Renal cortical epithelial cell (primary cell): Measurements from ENCODE around the gene CCDC24. TPM values are rescaled to one million over a fixed set of nuclear protein-coding genes. Genes with fewer than 3 reads are reported as not detected.

Experiments used
- DNase-seq: peaks from one replicate; pipeline ENCODE4 v3.0.0-alpha.2; 2011; ENCODE audit warnings: low read depth
- total RNA-seq: library from RNA; depleted of rRNA; stranded (reverse); fragments of >200 nt; gene quantifications from 2 replicates; pipeline ENCODE4 v1.2.3, GENCODE V29; 2014

CCDC24 gene
- total RNA-seq, 1 donor from 2014 or later = 6.5 TPM

- no peak for DNase-seq
Measured at GRCh38 chr1:44024031-44024902, 32.9 kb downstream of the CCDC24 start.

- DNase-seq = no peak
Measured at GRCh38 chr1:44024903-44025525, 33.6 kb downstream of the CCDC24 start.

DNA sequence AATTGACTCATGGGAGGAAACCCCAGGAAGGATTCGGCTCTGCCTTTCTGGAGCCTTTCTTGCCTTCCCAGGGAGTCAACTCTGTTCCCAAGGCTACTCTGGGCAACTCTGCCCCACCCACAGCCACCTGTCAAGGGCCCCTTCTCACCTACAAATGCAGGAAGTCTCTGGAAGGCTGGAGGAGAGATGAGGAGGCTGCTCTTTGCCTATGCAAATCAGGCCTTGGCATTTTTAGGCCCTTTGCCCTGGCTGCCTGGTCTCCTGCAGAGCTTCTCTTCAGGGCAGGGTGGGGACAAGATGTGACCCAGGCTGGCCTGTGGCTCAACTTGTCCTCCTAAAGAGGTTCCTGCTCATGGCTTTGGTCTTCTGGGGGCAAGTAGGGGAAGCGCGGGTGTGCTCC is 34.4 kb downstream of the CCDC24 start:
- DNase-seq = no peak

- DNase-seq = no peak
Measured at GRCh38 chr1:44027320-44027719, 35.9 kb downstream of the CCDC24 start.

- no peak for DNase-seq
Measured at GRCh38 chr1:44029260-44029910, 38.0 kb downstream of the CCDC24 start.

GRCh38 chr1:44029911-44030604 is 38.7 kb downstream of the CCDC24 start:
- DNase-seq = peak; percentile 73

DNA sequence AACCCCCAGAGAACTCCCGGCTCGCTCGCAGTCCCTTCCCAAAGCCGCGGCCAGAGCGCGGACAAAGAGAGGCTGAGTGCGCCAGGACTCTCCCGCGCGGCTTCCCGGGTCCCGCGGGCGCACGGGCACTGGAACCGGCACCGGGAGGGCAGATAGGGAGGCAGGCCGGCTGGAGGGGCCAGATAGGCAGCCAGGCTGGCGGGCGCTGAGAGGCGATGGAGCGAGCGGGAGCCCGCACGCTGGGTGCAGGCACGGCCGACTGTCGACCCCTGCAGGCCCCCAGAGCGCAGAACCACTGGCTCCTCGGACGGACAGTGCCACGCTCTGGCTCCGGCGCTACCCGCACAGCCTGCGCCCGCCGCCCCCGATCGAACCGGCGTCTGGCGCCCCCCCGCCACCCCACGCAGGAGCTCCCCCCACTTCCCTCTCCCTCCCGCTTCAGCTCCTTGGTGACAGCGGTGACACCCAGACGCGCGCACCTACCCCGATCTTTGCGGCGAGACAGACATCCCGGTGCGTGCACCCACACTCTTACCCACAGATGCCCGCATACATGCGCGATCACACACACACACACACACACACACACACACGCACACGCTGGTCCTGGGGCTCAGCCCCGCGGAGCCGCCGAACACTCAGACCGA is 39.3 kb downstream of the CCDC24 start:
- DNase-seq = no peak

GRCh38 chr1:44031252-44032169 is 40.1 kb downstream of the CCDC24 start, which contains the start of gene SLC6A9:
Gene SLC6A9 (minus strand): TSS chr1:44031462. CDS start chr1:44024277, 7,185 bp downstream.
- DNase-seq = peak; percentile 16

GRCh38 chr1:44032170-44032790 is 40.9 kb downstream of the CCDC24 start:
- DNase-seq = no peak

GRCh38 chr1:44033041-44033575 is 41.7 kb downstream of the CCDC24 start:
- no peak for DNase-seq

GRCh38 chr1:44033756-44034155 is 42.4 kb downstream of the CCDC24 start:
- DNase-seq = no peak

DNA sequence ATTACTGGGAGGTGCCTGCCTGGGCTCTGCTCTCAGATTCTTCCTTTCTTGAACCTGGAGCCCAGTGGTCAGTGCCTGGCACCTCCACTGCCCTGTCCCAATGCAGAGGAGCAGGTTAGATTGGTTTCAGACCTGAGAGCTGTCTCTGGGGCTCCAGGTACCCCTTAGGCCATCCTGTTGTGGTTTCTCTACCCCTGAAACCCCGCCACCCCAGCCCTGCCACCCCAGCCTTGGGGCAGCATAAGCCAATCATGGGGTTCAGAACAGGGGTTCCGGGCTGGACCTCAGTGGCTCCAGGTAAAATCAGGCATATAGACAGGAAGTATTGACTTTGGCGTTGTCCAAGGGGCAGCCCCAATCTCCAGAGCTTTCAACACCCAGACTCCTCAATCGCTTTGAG is 43.0 kb downstream of the CCDC24 start:
- no peak for DNase-seq

DNA sequence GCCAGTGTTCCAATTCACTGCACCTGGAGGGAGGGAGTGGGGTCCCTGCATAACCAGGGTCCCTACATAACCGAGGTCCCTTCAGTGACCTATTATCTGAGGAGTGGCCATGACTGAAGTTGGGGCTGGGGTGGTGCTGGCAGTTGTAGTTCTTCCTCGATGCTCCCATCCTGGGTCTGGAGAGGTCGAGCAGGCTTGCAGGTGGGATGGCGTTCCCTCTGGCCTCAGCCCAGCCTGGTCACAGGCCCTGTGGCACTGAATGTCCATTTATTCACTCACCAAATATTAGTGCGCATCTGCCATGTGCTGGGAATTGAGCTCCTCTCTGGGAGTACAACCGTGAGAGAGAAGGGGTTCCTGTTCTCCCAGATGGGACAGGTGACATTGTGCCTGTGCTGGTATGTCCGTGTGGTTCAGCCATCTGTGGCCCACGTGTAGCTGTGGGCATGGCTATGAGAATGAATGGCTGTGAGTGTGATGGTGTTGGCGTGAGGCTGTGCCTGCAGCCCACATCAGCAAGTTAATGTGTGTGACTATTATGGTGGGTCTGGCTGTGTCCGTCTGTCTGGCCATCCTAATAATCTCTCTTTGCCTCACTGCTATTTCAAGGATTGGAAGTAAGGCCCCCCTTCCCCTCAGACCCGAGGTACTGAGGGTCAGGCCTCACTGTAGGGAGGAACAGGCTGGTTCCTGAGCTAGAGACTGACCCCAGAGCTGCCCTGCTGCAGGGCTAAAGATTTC is 43.7 kb downstream of the CCDC24 start:
- DNase-seq = no peak

GRCh38 chr1:44035726-44036408 is 44.5 kb downstream of the CCDC24 start:
- DNase-seq = no peak

GRCh38 chr1:44036409-44037139 is 45.2 kb downstream of the CCDC24 start:
- DNase-seq = peak; percentile 50

- DNase-seq = no peak
Measured at GRCh38 chr1:44037154-44037553, 45.8 kb downstream of the CCDC24 start.

DNA sequence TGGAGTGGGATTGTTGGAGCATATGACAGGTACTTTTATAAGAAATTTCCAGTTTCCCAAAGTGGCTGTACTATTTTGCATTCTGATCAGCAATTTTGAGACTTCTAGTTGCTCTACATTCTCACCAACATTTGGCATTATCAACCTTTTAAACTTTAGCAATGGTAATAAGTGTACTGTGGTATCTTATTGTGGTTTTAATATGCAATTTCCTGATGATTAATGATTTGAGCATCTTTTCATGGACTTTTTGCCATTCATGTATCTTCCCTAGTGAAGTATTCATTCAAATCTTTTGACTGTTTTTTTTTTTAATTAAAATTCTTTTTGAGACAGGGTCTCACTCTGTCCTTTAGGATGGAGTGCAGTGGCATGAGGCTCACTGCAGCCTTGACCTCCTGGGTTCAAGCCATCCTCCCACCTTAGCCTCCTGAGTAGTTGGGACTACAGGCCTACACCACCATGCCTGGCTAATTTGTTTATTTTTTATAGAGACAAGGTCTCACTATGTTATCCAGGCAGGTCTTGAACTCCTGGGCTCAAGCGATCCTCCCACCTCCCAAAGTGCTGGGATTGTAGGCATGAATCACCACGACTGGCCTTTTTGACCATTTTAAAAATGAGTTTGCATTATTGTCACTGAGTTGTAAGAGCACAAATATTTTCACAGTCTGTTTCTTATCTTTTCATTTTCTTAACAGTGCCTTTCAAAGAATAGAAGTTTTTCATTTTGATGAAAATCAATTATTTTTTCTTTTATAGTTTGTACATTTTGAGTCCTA is 47.7 kb downstream of the CCDC24 start:
- no peak for DNase-seq
